ENCODE results near the gene DCLRE1B. TPM values are rescaled to one million over a fixed set of nuclear protein-coding genes. Genes with fewer than 3 reads are reported as not detected.

DCLRE1B gene
- polyA plus RNA-seq, 1 donor (not counting 4 experiments of a cell fraction or from before 2014, with no cell fraction given): 5.4 TPM

DNA sequence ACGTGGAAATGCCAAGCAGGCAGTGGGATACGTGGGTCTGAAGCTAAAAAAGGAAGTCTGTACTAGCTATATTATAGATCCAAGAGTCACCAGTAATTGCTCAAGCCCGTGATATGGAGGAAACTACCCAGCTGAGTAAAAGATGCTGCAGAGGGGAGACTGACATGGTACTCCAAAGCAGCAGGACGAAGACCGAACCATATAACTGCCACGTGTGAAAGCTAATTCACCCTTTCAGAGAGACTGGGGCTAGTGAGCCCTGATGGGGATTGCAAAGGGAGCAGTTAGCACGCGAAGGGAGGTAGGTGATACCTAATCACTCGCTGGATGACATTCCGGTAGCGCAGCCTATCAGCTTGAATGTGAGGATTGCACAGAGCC lies 843 bp upstream of the DCLRE1B start:
- Histone ChIP-seq H3K9ac (ENCODE audit: control insufficient read depth, extremely low read depth, insufficient read depth, low read length) (peak overlapping the region; percentile 82), H3K9me3 (ENCODE audit: control insufficient read depth, low read depth, low read length) (no peaks in the 10 kb centered on the region), H4K20me1 (ENCODE audit: control insufficient read depth, extremely low read depth, insufficient read depth, low read length) (no peaks in the 10 kb centered on the region), H3K27me3 (ENCODE audit: control insufficient read depth, extremely low read depth, insufficient read depth, low read length) (no peaks in the 10 kb centered on the region), H3K4me3 (ENCODE audit: control insufficient read depth in 2 of 3, extremely low read depth in 1 of 3, insufficient read depth in 2 of 3, low read depth in 1 of 3, low read length in 3 of 3) (peak overlapping the region; percentile 66 to 84 (median 67)), H3K4me1 (ENCODE audit: control insufficient read depth, extremely low read depth, insufficient read depth, low read length) (peaks cover 14% of the 10 kb centered on the region), H3K79me2 (ENCODE audit: control insufficient read depth, insufficient read depth, low read length) (peaks cover 16% of the 10 kb centered on the region), H2AFZ (ENCODE audit: control insufficient read depth, low read length) (peak overlapping the region; percentile 92), H3K9me1 (ENCODE audit: control insufficient read depth, extremely low read depth, insufficient read depth, low read length) (no peaks in the 10 kb centered on the region), H3K36me3 (ENCODE audit: control insufficient read depth in 2 of 2, extremely low read depth in 1 of 2, insufficient read depth in 2 of 2, low read length in 2 of 2) (peaks cover 6 to 13% of the 10 kb centered on the region in 2 experiments), H3K27ac (ENCODE audit: control insufficient read depth, insufficient read depth, low read length) (peak overlapping the region; percentile 86), H3K4me2 (ENCODE audit: control insufficient read depth, extremely low read depth, insufficient read depth, low read depth, low read length) (peak overlapping the region; percentile 89)
- TF ChIP-seq, protein P1, sequence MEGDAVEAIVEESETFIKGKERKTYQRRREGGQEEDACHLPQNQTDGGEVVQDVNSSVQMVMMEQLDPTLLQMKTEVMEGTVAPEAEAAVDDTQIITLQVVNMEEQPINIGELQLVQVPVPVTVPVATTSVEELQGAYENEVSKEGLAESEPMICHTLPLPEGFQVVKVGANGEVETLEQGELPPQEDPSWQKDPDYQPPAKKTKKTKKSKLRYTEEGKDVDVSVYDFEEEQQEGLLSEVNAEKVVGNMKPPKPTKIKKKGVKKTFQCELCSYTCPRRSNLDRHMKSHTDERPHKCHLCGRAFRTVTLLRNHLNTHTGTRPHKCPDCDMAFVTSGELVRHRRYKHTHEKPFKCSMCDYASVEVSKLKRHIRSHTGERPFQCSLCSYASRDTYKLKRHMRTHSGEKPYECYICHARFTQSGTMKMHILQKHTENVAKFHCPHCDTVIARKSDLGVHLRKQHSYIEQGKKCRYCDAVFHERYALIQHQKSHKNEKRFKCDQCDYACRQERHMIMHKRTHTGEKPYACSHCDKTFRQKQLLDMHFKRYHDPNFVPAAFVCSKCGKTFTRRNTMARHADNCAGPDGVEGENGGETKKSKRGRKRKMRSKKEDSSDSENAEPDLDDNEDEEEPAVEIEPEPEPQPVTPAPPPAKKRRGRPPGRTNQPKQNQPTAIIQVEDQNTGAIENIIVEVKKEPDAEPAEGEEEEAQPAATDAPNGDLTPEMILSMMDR (optimal IDR thresholded peaks at IDR 0.05 in 1 of 3, IDR thresholded peaks at IDR 0.05 in 1 of 3, conservative IDR thresholded peaks at IDR 0.05 in 1 of 3; ENCODE audit: extremely low read depth in 1 of 3, insufficient read depth in 2 of 3, low read length in 3 of 3): no peak
- no peak for TF ChIP-seq EZH2 (IDR thresholded peaks at IDR 0.05; ENCODE audit: low read length)
- DNase-seq (ENCODE audit: low read depth, low spot score) (no peak), FAIRE-seq (no peak)
- dilution Hi-C loops (cut with MboI; ENCODE audit: extremely low pct_ligation_motif_present, low sequenced_read_pairs): no loop called here

DNA sequence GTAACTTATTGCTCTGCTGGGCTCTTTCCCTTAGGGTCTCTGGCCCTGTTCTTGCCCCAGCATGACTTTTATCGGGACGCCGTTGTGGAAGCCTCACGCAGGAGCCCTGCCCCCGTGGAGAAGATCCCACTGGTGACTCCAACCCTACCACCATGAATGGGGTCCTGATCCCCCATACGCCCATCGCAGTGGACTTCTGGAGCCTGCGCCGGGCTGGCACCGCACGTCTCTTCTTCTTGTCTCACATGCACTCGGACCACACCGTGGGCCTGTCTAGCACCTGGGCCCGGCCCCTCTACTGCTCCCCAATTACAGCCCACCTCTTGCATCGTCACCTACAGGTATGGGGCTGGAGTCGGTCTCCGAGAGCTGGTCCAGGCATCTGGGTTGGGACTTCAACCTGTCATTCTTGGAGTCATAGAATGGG lies 322 bp downstream of the DCLRE1B start:
- Histone ChIP-seq H3K4me2 (ENCODE audit: control insufficient read depth, extremely low read depth, insufficient read depth, low read depth, low read length) (peak overlapping the region; percentile 95), H3K27ac (ENCODE audit: control insufficient read depth, insufficient read depth, low read length) (peak overlapping the region; percentile 76), H3K9me1 (ENCODE audit: control insufficient read depth, extremely low read depth, insufficient read depth, low read length) (no peaks in the 10 kb centered on the region), H3K36me3 (ENCODE audit: control insufficient read depth in 2 of 2, extremely low read depth in 1 of 2, insufficient read depth in 2 of 2, low read length in 2 of 2) (peaks cover 3 to 15% of the 10 kb centered on the region in 2 experiments), H3K27me3 (ENCODE audit: control insufficient read depth, extremely low read depth, insufficient read depth, low read length) (no peaks in the 10 kb centered on the region), H3K79me2 (ENCODE audit: control insufficient read depth, insufficient read depth, low read length) (peaks cover 16% of the 10 kb centered on the region), H4K20me1 (ENCODE audit: control insufficient read depth, extremely low read depth, insufficient read depth, low read length) (no peaks in the 10 kb centered on the region), H3K9me3 (ENCODE audit: control insufficient read depth, low read depth, low read length) (no peaks in the 10 kb centered on the region), H3K9ac (ENCODE audit: control insufficient read depth, extremely low read depth, insufficient read depth, low read length) (peak overlapping the region; percentile 91), H3K4me1 (ENCODE audit: control insufficient read depth, extremely low read depth, insufficient read depth, low read length) (peaks cover 14% of the 10 kb centered on the region), H2AFZ (ENCODE audit: control insufficient read depth, low read length) (peak overlapping the region; percentile 98), H3K4me3 (ENCODE audit: control insufficient read depth in 2 of 3, extremely low read depth in 1 of 3, insufficient read depth in 2 of 3, low read depth in 1 of 3, low read length in 3 of 3) (peak overlapping the region; percentile 67 to 98 (median 86))
- DNase-seq (ENCODE audit: low read depth, low spot score) (no peak), FAIRE-seq (no peak)
- dilution Hi-C loops (cut with MboI; ENCODE audit: extremely low pct_ligation_motif_present, low sequenced_read_pairs): no loop called here
- TF ChIP-seq, protein P1 (optimal IDR thresholded peaks at IDR 0.05 in 1 of 3, IDR thresholded peaks at IDR 0.05 in 1 of 3, conservative IDR thresholded peaks at IDR 0.05 in 1 of 3; ENCODE audit: extremely low read depth in 1 of 3, insufficient read depth in 2 of 3, low read length in 3 of 3): no peak
- no peak for TF ChIP-seq EZH2 (IDR thresholded peaks at IDR 0.05; ENCODE audit: low read length)
